SK-N-SH (cell line): ENCODE results near the gene GATM. TPM values are rescaled to one million over a fixed set of nuclear protein-coding genes. Genes with fewer than 3 reads are reported as not detected.

Experiments
- CTCF ChIA-PET: fragments of 300-600, 350-600 bp; formaldehyde crosslinking; extraction: SDS; loops from one replicate; lab custom pipeline; 2021; lab: Yijun Ruan, JAX
- POLR2A ChIA-PET: fragments of 350-600 bp; sonication (Branson Sonifier 250); formaldehyde crosslinking; extraction: SDS; loops from one replicate; lab custom pipeline; 2020; ENCODE audit warnings: antibody characterized with exemption, inconsistent platforms; lab: Yijun Ruan, JAX
- DNase-seq: peaks from one replicate; pipeline ENCODE4 v3.0.0; 2012
- H2AFZ ChIP-seq: fragments of 200-600 bp; sonication (generic); 2 replicates; pipeline ENCODE4 v1.8.1; 2016; ENCODE audit warnings: antibody characterized with exemption, mild to moderate bottlenecking, low read depth
- H3F3A ChIP-seq: fragments of 200-600 bp; sonication (generic); replicated peaks from 2 replicates; pipeline ENCODE3; 2016; ENCODE audit warnings: antibody characterized with exemption, mild to moderate bottlenecking; ENCODE audit not compliant: insufficient read depth
- H3K27ac ChIP-seq, 2 experiments: fragments of 200-500 bp in 1 of 2; fragments of 200-600 bp in 1 of 2; sonication (Bioruptor generic) in 1 of 2; sonication (generic), shearing (Covaris generic) in 1 of 2; 2 replicates each; pipeline versions ENCODE4 v1.5.1 to v1.6.1; 2014 to 2016; ENCODE audit warnings: low read depth in 2 of 2, inconsistent platforms in 1 of 2, low read length in 1 of 2, mild to moderate bottlenecking in 1 of 2, mixed read lengths in 1 of 2
- H3K27me3 ChIP-seq: fragments of 200-600 bp; sonication (generic), shearing (Covaris generic); 2 replicates; pipeline ENCODE4 v1.6.1; 2016; ENCODE audit warnings: mixed run types; ENCODE audit not compliant: insufficient read depth
- H3K36me3 ChIP-seq, 2 experiments: fragments of 200-500 bp in 1 of 2; fragments of 200-600 bp in 1 of 2; sonication (Bioruptor generic) in 1 of 2; sonication (generic) in 1 of 2; replicated peaks in 1 of 2; 2 replicates each; pipeline versions ENCODE3 to v1.5.1; 2014 to 2016; ENCODE audit warnings: low read length in 1 of 2, mild to moderate bottlenecking in 1 of 2; ENCODE audit not compliant: insufficient read depth in 2 of 2, control insufficient read depth in 1 of 2
- H3K4me1 ChIP-seq, 2 experiments: fragments of 200-500 bp in 1 of 2; fragments of 200-600 bp in 1 of 2; sonication (Bioruptor generic) in 1 of 2; sonication (generic), shearing (Covaris generic) in 1 of 2; 2 replicates each; pipeline versions ENCODE4 v1.5.1 to v1.6.1; 2014 to 2016; ENCODE audit warnings: low read depth in 1 of 2, low read length in 1 of 2, mixed run types in 1 of 2; ENCODE audit not compliant: insufficient read depth in 2 of 2, control insufficient read depth in 1 of 2
- H3K4me2 ChIP-seq: fragments of 200-600 bp; sonication (generic), shearing (Covaris generic); 2 replicates; pipeline ENCODE4 v1.6.1; 2017; ENCODE audit warnings: mixed run types
- H3K4me3 ChIP-seq, 2 experiments: fragments of 200-500 bp in 1 of 2; fragments of 200-600 bp in 1 of 2; sonication (Bioruptor generic) in 1 of 2; sonication (generic), shearing (Covaris generic) in 1 of 2; 2 replicates each; pipeline versions ENCODE4 v1.5.1 to v1.8.1; 2014 to 2016; ENCODE audit warnings: low read depth in 2 of 2, inconsistent platforms in 1 of 2, low read length in 1 of 2, mild to moderate bottlenecking in 1 of 2, mixed read lengths in 1 of 2, moderate library complexity in 1 of 2
- H3K79me2 ChIP-seq: fragments of 200-600 bp; sonication (generic); 2 replicates; pipeline ENCODE4 v1.8.1; 2017; ENCODE audit warnings: mild to moderate bottlenecking; ENCODE audit not compliant: insufficient read depth
- H3K9ac ChIP-seq: fragments of 200-600 bp; sonication (generic); 2 replicates; pipeline ENCODE4 v1.6.1; 2017; ENCODE audit warnings: mixed run types
- H3K9me2 ChIP-seq: fragments of 200-600 bp; sonication (generic); 2 replicates; pipeline ENCODE4 v1.6.1; 2017; ENCODE audit warnings: mixed run types
- H3K9me3 ChIP-seq: fragments of 200-600 bp; sonication (generic); 2 replicates; pipeline ENCODE4 v1.6.1; 2017; ENCODE audit warnings: mixed run types, mild to moderate bottlenecking, moderate library complexity
- H4K20me1 ChIP-seq: fragments of 200-600 bp; sonication (generic); 2 replicates; pipeline ENCODE4 v1.6.1; 2017; ENCODE audit warnings: mild to moderate bottlenecking, mixed run types; ENCODE audit not compliant: insufficient read depth
- CHD2 ChIP-seq: fragments of 150-350 bp; IDR thresholded peaks from 2 replicates; pipeline ENCODE4 v1.6.1; 2018; ENCODE audit warnings: low read length; ENCODE audit not compliant: partially characterized antibody
- ELF1 ChIP-seq: IDR thresholded peaks from 2 replicates; pipeline ENCODE4 v1.4.0; 2012
- EP300 ChIP-seq, 2 experiments: IDR thresholded peaks; 2 replicates each; pipeline versions ENCODE4 v1.4.0 to v1.6.1; 2012; ENCODE audit warnings: borderline replicate concordance in 1 of 2, low read depth in 1 of 2, low read length in 1 of 2
- EZH2phosphoT487 ChIP-seq: fragments of 200-600 bp; sonication (generic); IDR thresholded peaks from 2 replicates; pipeline ENCODE4 v1.6.1; 2017; ENCODE audit warnings: low read depth, mixed run types, mild to moderate bottlenecking, antibody characterized with exemption, moderate library complexity, borderline replicate concordance
- FOSL2 ChIP-seq: IDR thresholded peaks from 2 replicates; pipeline ENCODE4 v1.4.0; 2012; ENCODE audit warnings: low read depth, mild to moderate bottlenecking, moderate library complexity, borderline replicate concordance
- FOXJ3 ChIP-seq: sonication (generic); formaldehyde crosslinking; IDR thresholded peaks from 2 replicates; pipeline ENCODE4 v1.5.1; 2020; ENCODE audit warnings: mild to moderate bottlenecking, missing genetic modification reagents
- FOXM1 ChIP-seq: IDR thresholded peaks from 2 replicates; pipeline ENCODE4 v1.4.0; 2012; ENCODE audit warnings: low read depth, mild to moderate bottlenecking
- GATA2 ChIP-seq: sonication (generic); formaldehyde crosslinking; IDR thresholded peaks from 2 replicates; pipeline ENCODE4 v1.5.0; 2020; ENCODE audit warnings: mild to moderate bottlenecking, missing genetic modification reagents
- JUND ChIP-seq: IDR thresholded peaks from 2 replicates; pipeline ENCODE4 v1.4.0; 2012
- MEF2A ChIP-seq: IDR thresholded peaks from 2 replicates; pipeline ENCODE4 v1.4.0; 2012; ENCODE audit warnings: low read depth, borderline replicate concordance
- MXI1 ChIP-seq: IDR thresholded peaks from 2 replicates; pipeline ENCODE4 v1.6.1; 2012; ENCODE audit warnings: mild to moderate bottlenecking, low read depth, low read length, improper control_type of control experiment
- NFIC ChIP-seq: IDR thresholded peaks from 2 replicates; pipeline ENCODE4 v1.4.0; 2012; ENCODE audit warnings: borderline replicate concordance
- RAD21 ChIP-seq: IDR thresholded peaks from 2 replicates; pipeline ENCODE4 v1.6.1; 2012; ENCODE audit warnings: mild to moderate bottlenecking, low read length
- SMC3 ChIP-seq: IDR thresholded peaks from 2 replicates; pipeline ENCODE4 v1.6.1; 2012; ENCODE audit warnings: low read depth, low read length, improper control_type of control experiment
- TCF12 ChIP-seq: IDR thresholded peaks from 2 replicates; pipeline ENCODE4 v1.4.0; 2012
- TEAD4 ChIP-seq: IDR thresholded peaks from 2 replicates; pipeline ENCODE4 v1.4.0; 2012; ENCODE audit warnings: mild to moderate bottlenecking, borderline replicate concordance; ENCODE audit not compliant: insufficient read depth
- WGBS: methylation state at CpG from one replicate; pipeline ENCODE4 v1.1.6; 2017; ENCODE audit warnings: low lambda C conversion rate; 5-methylcytosine and 5-hydroxymethylcytosine counted together
- polyA plus RNA-seq, 3 experiments: library from polyadenylated mRNA; depleted of rRNA; stranded (reverse); fragments of >200 nt; gene quantifications; 2 replicates each; pipeline ENCODE4 v1.2.3, GENCODE V29; 2012
- TF ChIP-seq, protein P1 (sequence below): fragments of 150-350 bp; IDR thresholded peaks from 2 replicates; pipeline ENCODE4 v1.6.1; 2017; ENCODE audit warnings: antibody characterized with exemption, low read length, low read depth, borderline replicate concordance
- TF ChIP-seq, protein P2 (sequence below): fragments of 200-600 bp; sonication (generic); IDR thresholded peaks from 2 replicates; pipeline ENCODE4 v1.6.1; 2017; ENCODE audit warnings: antibody characterized with exemption, mild to moderate bottlenecking, moderate library complexity
- TF ChIP-seq, protein P3 (sequence below): fragments of 150-350 bp; IDR thresholded peaks from 2 replicates; pipeline ENCODE4 v1.6.1; 2016; ENCODE audit warnings: mild to moderate bottlenecking, low read depth, low read length

Gene GATM
- polyA plus RNA-seq, 1 of the 3 experiments (the other 2 are of a cell fraction), result 0.58 TPM

DNA sequence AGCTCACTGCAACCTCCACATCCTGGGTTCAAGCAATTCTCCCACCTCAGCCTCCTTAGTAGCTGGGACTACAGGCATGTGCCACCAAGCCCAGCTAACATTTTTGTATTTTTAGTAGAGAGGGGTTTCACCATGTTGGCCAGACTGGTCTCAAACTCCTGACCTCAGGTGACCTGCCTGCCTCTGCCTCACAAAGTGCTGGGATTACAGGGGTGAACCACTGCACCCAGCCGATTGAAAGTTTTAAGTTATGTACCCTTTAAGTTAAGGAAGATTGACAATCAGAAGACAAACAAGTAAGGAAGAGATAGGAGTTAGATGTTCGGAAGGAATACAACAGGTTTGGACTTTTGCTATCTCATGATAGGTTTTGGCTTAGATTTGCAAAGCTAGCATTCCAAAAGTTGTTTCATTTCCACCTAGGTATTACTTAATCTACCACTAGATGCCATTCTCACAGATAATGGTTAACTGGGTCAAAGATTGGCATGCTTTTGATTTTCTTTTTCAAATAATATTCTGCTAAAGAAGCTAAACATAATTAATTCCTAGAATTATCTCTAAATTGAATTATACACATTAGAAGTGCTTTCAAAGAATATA, 35.0 kb downstream of the GATM start:
- Histone ChIP-seq H3K36me3 (no peaks in the 10 kb centered on the region), H2AFZ (no peak overlapping the region), H3K4me2 (no peak overlapping the region), H3K9ac (no peak overlapping the region), H3K4me1 (no peaks in the 10 kb centered on the region), H3K4me3 (no peak overlapping the region), H3K79me2 (no peaks in the 10 kb centered on the region), H3K9me3 (no peaks in the 10 kb centered on the region), H3K27ac (no peak overlapping the region), H3K27me3 (no peaks in the 10 kb centered on the region), H4K20me1 (no peaks in the 10 kb centered on the region), H3F3A (no peaks in the 10 kb centered on the region), H3K9me2 (no peaks in the 10 kb centered on the region)
- CTCF ChIA-PET, result interaction anchor here (1.0 to 1.1 kb wide), 2 partner anchors 20 to 34 kb away, joined by 3 read pairs; no protein-coding TSS in a partner anchor
- POLR2A ChIA-PET, result no interaction called here
- 70% methylated on average over 2 of the region's 2 CpGs for WGBS
- DNase-seq, result no peak
- no peak for TF ChIP-seq GATA2 (CRISPR knock-in tag)
- TF ChIP-seq EP300 (IDR thresholded peaks at IDR 0.05; ENCODE audit: borderline replicate concordance in 1 of 2, low read depth in 1 of 2, low read length in 1 of 2), result no peak
- TF ChIP-seq RAD21, result no peak
- no peak for TF ChIP-seq FOXM1
- no peak for TF ChIP-seq FOSL2
- no peak for TF ChIP-seq ELF1

DNA sequence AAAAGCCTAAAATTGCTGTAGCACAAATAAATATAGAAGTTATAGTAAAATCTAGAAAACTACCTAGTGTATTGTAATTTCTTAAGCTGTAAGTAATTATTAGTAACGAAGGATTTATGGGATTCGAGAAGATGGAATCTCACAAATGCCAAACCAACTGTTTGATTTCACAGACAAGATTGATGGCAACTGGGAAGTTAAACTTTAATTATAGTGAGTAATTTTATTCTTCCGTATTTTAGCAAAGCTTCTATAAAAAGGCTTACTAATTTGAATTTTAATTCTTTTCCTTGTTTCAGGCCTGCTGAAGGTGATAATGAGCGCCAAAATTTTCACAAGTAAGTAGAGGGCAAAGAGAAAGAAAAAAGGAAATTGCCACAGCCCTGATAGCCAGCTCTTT, 36.6 kb downstream of the GATM start:
- TF ChIP-seq EP300 (IDR thresholded peaks at IDR 0.05; ENCODE audit: borderline replicate concordance in 1 of 2, low read depth in 1 of 2, low read length in 1 of 2) (no peak), CHD2 (no peak), FOXJ3 (no peak), MEF2A (no peak), MXI1 (no peak), TEAD4 (no peak), JUND (no peak), SMC3 (no peak), FOSL2 (no peak), TCF12 (no peak), EZH2phosphoT487 (no peak), NFIC (no peak)
- TF ChIP-seq, protein P1, sequence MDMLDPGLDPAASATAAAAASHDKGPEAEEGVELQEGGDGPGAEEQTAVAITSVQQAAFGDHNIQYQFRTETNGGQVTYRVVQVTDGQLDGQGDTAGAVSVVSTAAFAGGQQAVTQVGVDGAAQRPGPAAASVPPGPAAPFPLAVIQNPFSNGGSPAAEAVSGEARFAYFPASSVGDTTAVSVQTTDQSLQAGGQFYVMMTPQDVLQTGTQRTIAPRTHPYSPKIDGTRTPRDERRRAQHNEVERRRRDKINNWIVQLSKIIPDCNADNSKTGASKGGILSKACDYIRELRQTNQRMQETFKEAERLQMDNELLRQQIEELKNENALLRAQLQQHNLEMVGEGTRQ, result no peak
- TF ChIP-seq, protein P2, sequence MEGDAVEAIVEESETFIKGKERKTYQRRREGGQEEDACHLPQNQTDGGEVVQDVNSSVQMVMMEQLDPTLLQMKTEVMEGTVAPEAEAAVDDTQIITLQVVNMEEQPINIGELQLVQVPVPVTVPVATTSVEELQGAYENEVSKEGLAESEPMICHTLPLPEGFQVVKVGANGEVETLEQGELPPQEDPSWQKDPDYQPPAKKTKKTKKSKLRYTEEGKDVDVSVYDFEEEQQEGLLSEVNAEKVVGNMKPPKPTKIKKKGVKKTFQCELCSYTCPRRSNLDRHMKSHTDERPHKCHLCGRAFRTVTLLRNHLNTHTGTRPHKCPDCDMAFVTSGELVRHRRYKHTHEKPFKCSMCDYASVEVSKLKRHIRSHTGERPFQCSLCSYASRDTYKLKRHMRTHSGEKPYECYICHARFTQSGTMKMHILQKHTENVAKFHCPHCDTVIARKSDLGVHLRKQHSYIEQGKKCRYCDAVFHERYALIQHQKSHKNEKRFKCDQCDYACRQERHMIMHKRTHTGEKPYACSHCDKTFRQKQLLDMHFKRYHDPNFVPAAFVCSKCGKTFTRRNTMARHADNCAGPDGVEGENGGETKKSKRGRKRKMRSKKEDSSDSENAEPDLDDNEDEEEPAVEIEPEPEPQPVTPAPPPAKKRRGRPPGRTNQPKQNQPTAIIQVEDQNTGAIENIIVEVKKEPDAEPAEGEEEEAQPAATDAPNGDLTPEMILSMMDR, result no peak
- TF ChIP-seq, protein P3, sequence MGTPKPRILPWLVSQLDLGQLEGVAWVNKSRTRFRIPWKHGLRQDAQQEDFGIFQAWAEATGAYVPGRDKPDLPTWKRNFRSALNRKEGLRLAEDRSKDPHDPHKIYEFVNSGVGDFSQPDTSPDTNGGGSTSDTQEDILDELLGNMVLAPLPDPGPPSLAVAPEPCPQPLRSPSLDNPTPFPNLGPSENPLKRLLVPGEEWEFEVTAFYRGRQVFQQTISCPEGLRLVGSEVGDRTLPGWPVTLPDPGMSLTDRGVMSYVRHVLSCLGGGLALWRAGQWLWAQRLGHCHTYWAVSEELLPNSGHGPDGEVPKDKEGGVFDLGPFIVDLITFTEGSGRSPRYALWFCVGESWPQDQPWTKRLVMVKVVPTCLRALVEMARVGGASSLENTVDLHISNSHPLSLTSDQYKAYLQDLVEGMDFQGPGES, result no peak
- Histone ChIP-seq H3K27ac (no peak overlapping the region), H3K4me3 (no peak overlapping the region), H2AFZ (no peak overlapping the region), H3K9me2 (no peaks in the 10 kb centered on the region), H3K79me2 (no peaks in the 10 kb centered on the region), H3K27me3 (no peaks in the 10 kb centered on the region), H3F3A (no peaks in the 10 kb centered on the region), H3K4me1 (no peaks in the 10 kb centered on the region), H3K4me2 (no peak overlapping the region), H3K9ac (no peak overlapping the region), H4K20me1 (no peaks in the 10 kb centered on the region), H3K9me3 (no peaks in the 10 kb centered on the region), H3K36me3 (no peaks in the 10 kb centered on the region)
- POLR2A ChIA-PET, result no interaction called here
- 54% methylated on average over 4 of the region's 4 CpGs for WGBS
- DNase-seq, result no peak
- CTCF ChIA-PET, result interaction anchor here (1.4 kb wide), 1 partner anchor 133 kb away, joined by 3 read pairs; no protein-coding TSS in a partner anchor
